Mucosa of descending colon (tissue), 3 donors: ENCODE measurements around the gene MYF5. TPM values are rescaled to one million over a fixed set of nuclear protein-coding genes. Genes with fewer than 3 reads are reported as not detected.

ENCODE experiments used
- ATAC-seq: fragments of 200-7000 bp; cut with Tn5 transposase; one replicate; pipeline ENCODE4 v1.9.1; 2020; ENCODE audit warnings: mild to moderate bottlenecking, moderate library complexity
- DNase-seq, 3 donors: peaks; one replicate each; pipeline ENCODE4 v3.0.0-alpha.2; 2020
- H3K36me3 ChIP-seq: fragments of 200-600 bp; one replicate; pipeline ENCODE4 v1.8.0; 2021; ENCODE audit warnings: low read depth, mild to moderate bottlenecking
- H3K4me1 ChIP-seq: fragments of 200-600 bp; one replicate; pipeline ENCODE4 v1.8.0; 2021; ENCODE audit warnings: low read depth, mild to moderate bottlenecking
- H3K4me3 ChIP-seq: fragments of 200-600 bp; one replicate; pipeline ENCODE4 v1.8.0; 2021; ENCODE audit warnings: mild to moderate bottlenecking
- H3K9me3 ChIP-seq: fragments of 200-600 bp; one replicate; pipeline ENCODE4 v1.8.0; 2021; ENCODE audit warnings: mild to moderate bottlenecking
- CTCF ChIP-seq: fragments of 200-600 bp; IDR thresholded peaks from one replicate; pipeline ENCODE4 v1.8.0; 2022; ENCODE audit warnings: antibody characterized with exemption, mild to moderate bottlenecking
- intact Hi-C, 2 donors: fragments of 100-400 bp; cut with DNase I in 1 of 2; cut with micrococcal nuclease in 1 of 2; formaldehyde crosslinking; loops; one replicate each; pipeline versions ENCODE4 v1.11.0 to v1.11.1; 2022; cut with DNase I, micrococcal nuclease
- total RNA-seq, 3 donors: library from RNA; stranded (reverse); fragmentation: NEBNext Ultra II Directional in 2 of 3; extraction: Animal tissue kit (Norgen Biotek cat#: 25700) in 2 of 3; gene quantifications; one replicate each; pipeline versions ENCODE4 v1.2.1 to v1.2.4, GENCODE V29; 2021 to 2023
- donor health status: DM: no; HTN: no; CAD: no; lungs with moderate emphysema.
- donor health status: DM: no; HTN: no; CAD: no.
- donor health status: DM: no; HTN: yes; CAD: no.

MYF5 gene
- total RNA-seq, 3 donors from 2014 or later: not detected

- no peaks in the 10 kb centered on the region for H3K9me3 ChIP-seq
- no peak for ATAC-seq
- no peak for TF ChIP-seq CTCF
These were observed 26.2 kb upstream of the MYF5 start for GRCh38 chr12:80690513-80690912.

GRCh38 chr12:80692114-80692513, 24.6 kb upstream of the MYF5 start:
- no peaks in the 10 kb centered on the region for H3K9me3 ChIP-seq
- no peak for ATAC-seq
- no peak overlapping the region for H3K4me3 ChIP-seq
- H3K4me1 ChIP-seq: no peaks in the 10 kb centered on the region
- no peaks in the 10 kb centered on the region for H3K36me3 ChIP-seq
- no peak for TF ChIP-seq CTCF
- DNase-seq: no peak
- intact Hi-C loops: no loop called here

More at GRCh38 chr12:80690513-80690912, 26.2 kb upstream of the MYF5 start:
- DNase-seq: no peak
- no peaks in the 10 kb centered on the region for H3K4me1 ChIP-seq
- no peaks in the 10 kb centered on the region for H3K36me3 ChIP-seq
- intact Hi-C loops: no loop called here
- H3K4me3 ChIP-seq: no peak overlapping the region

- Histone ChIP-seq H3K4me1 (no peaks in the 10 kb centered on the region), H3K9me3 (no peaks in the 10 kb centered on the region), H3K4me3 (no peak overlapping the region), H3K36me3 (no peaks in the 10 kb centered on the region)
- no peak for ATAC-seq
- no peak for DNase-seq
- intact Hi-C loops: no loop called here
- no peak for TF ChIP-seq CTCF
These were observed 19.3 kb upstream of the MYF5 start for GRCh38 chr12:80697270-80697887.

GRCh38 chr12:80698256-80698655, 18.5 kb upstream of the MYF5 start:
- Histone ChIP-seq H3K4me3 (no peak overlapping the region), H3K9me3 (no peaks in the 10 kb centered on the region), H3K4me1 (no peaks in the 10 kb centered on the region), H3K36me3 (no peaks in the 10 kb centered on the region)
- ATAC-seq: no peak
- DNase-seq: no peak
- TF ChIP-seq CTCF: no peak
- intact Hi-C loops: no loop called here

GRCh38 chr12:80698847-80699542, 17.7 kb upstream of the MYF5 start:
- no peak for DNase-seq
- intact Hi-C loops: no loop called here
- Histone ChIP-seq H3K36me3 (no peaks in the 10 kb centered on the region), H3K4me1 (no peaks in the 10 kb centered on the region), H3K9me3 (no peaks in the 10 kb centered on the region), H3K4me3 (no peak overlapping the region)
- ATAC-seq: no peak
- TF ChIP-seq CTCF: no peak
